Skin epidermis (tissue), 12 donors: ENCODE data around the gene TAOK2.
A peak's percentile ranks its signal among the peaks of the same experiment; 100 is the strongest.
"Not testable (repeated sequence)": the region's sequence is repeated elsewhere in the genome, so short reads cannot be mapped to it uniquely, and the experiment has no call there.

Experiments
- H3K27ac ChIP-seq, 21 experiments: fragments of 200-600 bp; sonication (generic) in 11 of 21; one replicate each; pipeline ENCODE4 v1.5.0; 2020; ENCODE audit warnings: mild to moderate bottlenecking in 3 of 21, inconsistent platforms in 2 of 21, moderate library complexity in 2 of 21
- H3K4me3 ChIP-seq, 7 experiments: fragments of 200-600 bp; sonication (generic) in 2 of 7; one replicate each; pipeline ENCODE4 v1.5.0; 2020; ENCODE audit warnings: inconsistent platforms in 2 of 7, mild to moderate bottlenecking in 2 of 7, moderate library complexity in 1 of 7

Gene TAOK2

DNA sequence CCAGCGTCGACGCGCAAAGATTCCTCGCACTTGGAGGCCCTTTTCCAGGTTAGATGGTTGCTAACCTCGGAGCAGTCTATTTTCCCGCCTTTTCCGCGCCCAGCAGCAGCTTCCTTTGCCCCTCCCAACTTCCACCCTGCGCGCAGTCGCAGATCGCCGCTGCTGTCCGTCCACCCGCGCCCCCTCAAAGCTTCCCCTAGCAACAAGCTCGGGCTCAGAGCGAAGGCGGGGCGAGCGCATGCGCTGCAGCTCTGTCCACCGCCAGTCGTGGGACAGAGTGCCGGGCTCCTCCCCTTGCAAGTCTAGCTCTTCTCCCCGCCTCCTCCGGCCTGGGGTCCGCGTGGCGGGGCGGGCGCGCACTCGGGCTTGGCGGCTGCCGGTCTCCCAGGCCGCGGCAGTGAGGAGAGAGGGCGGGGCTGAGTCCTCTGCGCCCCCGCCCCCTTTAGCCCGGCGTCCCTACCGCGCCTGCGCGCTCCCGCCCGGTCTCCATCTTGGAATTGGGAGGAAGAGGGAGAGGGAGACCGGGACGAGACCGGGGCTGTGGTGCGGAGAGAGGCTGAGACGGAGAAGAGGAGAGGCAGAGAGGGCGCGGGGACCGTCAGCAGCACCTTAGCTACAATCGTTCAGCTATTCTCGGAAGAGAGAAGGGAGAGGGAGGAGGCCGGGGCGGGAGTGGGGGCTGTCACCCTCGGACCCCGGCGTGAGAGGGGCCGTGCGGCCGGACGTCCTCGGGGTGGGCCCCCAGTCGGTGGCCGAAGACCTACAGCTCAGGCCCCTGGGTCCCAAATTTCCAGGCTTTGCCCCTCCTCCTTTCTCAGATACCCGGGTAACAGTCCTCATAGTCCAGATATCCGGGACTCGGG is at the start of gene TAOK2:
TAOK2 (plus strand) TSS at position 485 of the 863 bp plus-strand sequence. CDS start 3,905 bp downstream, outside the sequence.
- Histone ChIP-seq H3K27ac (peak within 1 kb of the TSS; percentile 15 to 98 (median 93)), H3K4me3 (peak within 1 kb of the TSS; percentile 62 to 95 (median 83))

DNA sequence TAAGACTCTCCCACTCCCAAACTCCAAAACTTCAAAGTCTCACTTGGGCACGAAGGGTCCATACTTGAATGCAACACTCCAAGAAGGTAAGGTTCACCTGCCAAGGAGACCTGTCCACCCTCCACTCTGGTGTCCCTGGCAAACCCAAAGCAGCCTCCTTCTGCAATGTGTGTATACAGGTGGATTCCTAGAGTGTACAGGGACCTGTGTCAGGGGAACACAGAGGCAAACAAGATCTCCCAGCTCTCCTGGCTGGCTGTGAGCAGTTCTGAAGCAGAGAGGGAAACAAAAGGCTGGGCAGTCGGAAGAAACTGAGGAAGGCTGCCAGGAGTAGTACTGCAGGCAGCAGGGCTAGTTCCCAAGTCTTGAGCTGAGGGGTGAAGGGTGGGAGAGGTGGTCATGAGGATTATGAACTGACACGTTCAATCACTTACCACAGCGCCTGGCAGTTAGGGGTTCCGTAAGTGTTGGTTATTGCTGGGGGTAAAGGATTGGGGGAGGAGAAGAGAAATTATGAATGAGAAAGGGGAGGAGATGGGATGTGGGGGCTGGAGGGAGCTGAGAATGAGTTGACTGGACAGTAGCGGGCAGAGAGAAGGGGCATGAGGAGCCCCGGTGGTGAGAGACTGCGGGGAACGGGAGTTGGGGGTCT is 48.4 kb upstream of the TAOK2 start:
- peak overlapping the region; percentile 83 to 100 (median 97) for H3K4me3 ChIP-seq
- H3K27ac ChIP-seq: peak overlapping the region; percentile 4 to 93 (median 86)

DNA sequence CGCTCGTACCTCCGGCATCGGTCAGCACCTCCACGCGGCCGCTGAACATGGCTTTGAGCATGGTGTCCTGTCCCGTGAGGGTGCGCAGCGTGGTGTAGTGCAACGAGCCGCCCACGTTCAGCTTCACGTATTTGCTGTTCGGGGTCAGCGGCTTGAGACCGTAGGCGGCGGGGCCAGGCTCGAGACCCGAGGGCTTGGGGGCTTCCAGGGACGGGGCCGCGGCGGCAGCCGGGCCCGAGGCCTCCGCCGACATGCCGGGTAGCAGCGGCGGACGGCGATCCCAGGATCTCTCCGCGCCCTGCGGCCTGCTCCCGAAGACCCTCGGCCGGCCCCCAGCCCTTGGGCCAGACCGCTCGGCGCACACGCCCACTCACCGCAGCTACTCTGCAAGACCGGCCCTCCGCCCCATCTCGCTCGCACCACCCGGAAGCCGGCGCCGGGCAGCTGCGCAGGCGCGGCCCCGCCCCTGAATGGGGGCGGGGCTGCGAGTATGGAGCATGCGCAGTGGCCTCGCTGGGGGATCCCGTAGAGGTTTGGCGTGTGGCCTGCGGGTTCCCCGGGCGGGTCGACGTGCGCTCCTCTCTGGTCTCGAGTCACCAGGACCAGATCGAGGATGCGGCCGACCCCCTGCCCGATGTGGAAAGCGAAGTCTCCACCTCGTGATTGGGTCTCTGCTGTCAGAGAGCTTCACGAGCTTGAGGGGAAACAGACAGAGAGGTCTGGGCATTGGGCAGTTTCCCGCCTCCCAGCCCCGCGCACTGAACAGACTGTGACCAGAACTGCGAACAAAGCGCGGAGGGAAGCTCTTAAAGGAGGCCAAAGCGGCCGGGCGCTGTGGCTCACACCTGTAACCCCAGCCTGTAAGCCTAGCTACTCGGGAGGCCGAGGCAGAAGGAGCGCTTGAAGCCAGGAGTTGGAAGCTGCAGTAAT is 47.6 kb upstream of the TAOK2 start, which contains the start of gene KCTD13:
KCTD13 (minus strand) TSS at position 446 of the 930 bp plus-strand sequence; CDS start at position 253, 193 bp downstream.
- H3K4me3 ChIP-seq: peak within 1 kb of the TSS; percentile 83 to 100 (median 97)
- H3K27ac ChIP-seq: peak within 1 kb of the TSS; percentile 9 to 93 (median 86)

DNA sequence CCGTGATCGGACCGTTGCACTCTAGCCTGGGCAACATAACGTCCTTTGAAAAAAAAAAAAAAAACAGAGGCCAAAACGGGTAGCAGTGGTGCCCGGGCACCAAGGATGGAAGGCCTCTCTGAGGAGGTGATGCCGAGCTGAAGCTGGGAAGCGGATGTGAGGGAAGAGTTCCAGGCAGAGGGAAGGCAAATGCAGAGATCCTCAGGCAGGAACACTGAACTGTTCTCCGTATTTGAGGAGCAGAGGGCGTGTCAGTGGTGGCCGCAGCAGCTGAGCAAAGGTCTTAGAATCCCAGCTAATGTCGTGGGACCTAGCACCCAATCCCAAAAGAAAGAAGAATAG is 47.0 kb upstream of the TAOK2 start:
- Histone ChIP-seq H3K27ac (peak overlapping the region in 20 of 21 experiments; percentile 63 to 93 (median 86)), H3K4me3 (peak overlapping the region; percentile 83 to 100 (median 97))

DNA sequence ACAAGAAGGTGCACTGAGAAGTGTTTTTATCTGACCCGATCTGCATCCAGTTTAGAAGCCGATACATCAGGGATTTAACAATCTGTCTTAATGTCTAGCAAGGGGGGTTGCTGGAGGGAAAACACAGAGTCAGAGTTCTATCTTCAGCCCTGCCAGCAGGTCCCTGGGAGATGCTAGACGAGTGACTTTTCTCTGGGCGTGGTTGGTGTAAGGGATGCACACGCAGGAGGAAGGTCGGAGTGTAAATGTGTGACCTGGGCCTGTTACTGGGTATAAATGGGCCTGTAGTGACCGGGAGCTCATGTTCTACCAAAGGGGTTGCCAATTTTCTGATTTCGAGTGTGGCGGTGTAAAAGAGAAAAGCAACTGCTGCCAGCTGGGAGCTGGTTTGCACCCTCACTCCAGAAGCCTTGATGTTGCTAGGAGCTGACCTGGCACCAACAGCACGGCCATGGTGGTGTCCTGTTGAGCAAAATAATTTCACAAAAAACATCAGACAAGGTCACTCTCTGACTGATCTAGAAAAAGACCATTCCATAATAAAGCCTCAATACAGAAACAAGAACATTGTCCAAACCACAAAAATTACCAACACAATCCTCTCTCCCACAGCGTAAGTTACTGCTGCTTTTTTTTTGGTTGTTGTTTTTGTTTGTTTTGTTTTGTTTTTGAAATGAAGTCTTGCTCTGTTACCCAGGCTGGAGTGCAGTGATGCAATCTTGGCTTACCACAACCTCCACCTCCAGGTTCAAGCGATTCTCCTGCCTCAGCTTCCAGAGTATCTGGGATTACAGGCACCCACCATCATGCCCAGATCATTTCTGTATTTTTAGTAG is 46.4 kb upstream of the TAOK2 start:
- Histone ChIP-seq H3K4me3 (peak overlapping the region in 3 of 7 experiments; percentile 97 to 99 (median 98)), H3K27ac (peak overlapping the region in 13 of 21 experiments; percentile 63 to 92 (median 86))

DNA sequence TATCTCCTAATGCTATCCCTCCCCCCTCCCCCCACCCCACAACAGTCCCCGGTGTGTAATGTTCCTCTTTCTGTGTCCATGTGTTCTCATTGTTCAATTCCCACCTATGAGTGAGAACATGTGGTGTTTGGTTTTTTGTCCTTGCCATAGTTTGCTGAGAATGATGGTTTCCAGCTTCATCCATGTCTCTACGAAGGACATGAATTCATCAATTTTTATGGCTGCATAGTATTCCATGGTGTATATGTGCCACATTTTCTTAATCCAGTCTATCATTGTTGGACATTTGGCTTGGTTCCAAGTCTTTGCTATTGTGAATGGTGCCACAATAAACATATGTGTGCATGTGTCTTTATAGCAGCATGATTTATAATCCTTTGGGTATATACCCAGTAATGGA is 41.9 kb upstream of the TAOK2 start:
- H3K27ac ChIP-seq, H3K4me3 ChIP-seq: not testable (repeated sequence)

DNA sequence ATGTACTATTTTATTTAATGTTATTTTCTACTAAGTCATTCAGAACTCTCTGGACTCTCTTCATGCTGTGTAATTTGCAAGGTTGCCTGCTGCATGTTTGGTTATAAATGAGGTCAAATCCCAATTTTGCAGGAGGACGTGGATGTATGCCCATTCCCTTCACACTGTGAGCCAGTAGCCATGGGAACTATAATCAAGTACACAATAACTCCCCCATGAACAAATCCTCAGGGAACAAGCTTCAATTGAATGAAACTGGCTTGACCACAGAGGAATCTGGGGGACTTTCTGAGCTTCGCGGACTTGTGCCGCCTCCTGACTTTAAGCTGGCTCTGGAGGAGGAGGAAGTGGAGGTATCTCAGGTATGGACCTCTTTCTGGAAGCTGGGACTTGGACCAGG is 33.0 kb upstream of the TAOK2 start:
- no peak overlapping the region for H3K27ac ChIP-seq
- no peak overlapping the region for H3K4me3 ChIP-seq

DNA sequence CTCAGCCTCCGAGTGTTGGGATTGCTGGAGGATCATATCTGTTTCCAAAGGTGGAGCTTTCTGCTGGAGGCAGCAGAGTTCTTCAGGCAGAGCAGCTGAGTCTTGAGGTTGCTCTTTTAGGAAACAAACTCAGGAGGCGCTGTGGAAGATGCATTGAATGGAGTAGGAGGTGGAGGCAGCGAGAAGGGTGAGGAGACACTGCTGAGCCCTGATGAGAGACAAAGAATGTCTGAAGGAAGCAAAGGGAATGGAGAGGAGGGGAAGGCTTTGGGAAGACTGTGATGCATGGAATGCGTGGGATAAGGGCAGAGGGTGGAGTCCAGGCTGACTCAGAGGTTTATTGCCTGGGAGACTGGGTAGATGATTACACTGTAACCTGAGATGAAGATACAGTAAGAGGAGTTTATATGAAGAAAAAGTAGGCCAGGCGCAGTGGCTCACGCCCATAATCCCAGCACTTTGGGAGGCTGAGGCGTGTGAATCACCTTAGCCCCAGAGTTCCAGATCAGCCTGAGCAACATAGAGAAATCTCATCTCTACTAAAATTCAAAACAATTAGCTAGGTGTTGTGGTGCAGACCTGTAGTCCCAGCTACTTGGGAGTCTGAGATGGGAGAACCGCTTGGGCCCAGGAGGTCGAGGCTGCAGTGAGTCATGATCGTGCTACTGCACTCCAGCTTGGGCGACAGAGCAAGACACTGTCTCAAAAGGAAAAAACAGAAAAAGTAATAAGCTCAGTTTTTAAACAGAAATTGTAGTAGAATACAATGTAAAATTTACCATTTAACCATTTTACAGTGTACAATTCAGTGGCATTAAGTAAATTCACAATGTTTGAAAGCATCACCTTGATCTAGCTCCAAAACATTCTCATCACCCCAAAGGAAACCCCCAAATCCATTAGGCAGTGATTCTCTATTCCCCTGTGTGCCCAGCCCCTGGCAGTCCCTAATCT is 29.5 kb upstream of the TAOK2 start:
- Histone ChIP-seq H3K4me3 (no peak overlapping the region), H3K27ac (peak overlapping the region in 20 of 21 experiments; percentile 18 to 83 (median 66))

DNA sequence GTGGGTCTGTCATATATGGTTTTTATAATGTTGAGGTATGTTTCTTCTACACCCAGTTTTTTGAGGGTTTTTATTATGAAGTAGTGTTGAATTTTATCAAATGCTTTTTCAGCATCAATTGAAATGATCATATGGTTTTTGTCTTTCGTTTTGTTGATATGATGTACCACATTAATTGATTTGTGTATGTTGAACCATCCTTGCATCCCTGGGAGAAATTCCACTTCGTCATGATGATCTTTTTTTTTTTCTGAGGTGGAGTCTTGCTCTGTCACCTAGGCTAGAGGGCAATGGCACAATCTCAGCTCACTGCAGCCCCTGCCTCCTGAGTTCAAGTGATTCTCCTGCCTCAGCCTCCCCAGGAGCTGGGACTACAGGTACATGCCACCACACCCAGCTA is 25.8 kb upstream of the TAOK2 start:
- no peak overlapping the region for H3K27ac ChIP-seq
- H3K4me3 ChIP-seq: no peak overlapping the region

DNA sequence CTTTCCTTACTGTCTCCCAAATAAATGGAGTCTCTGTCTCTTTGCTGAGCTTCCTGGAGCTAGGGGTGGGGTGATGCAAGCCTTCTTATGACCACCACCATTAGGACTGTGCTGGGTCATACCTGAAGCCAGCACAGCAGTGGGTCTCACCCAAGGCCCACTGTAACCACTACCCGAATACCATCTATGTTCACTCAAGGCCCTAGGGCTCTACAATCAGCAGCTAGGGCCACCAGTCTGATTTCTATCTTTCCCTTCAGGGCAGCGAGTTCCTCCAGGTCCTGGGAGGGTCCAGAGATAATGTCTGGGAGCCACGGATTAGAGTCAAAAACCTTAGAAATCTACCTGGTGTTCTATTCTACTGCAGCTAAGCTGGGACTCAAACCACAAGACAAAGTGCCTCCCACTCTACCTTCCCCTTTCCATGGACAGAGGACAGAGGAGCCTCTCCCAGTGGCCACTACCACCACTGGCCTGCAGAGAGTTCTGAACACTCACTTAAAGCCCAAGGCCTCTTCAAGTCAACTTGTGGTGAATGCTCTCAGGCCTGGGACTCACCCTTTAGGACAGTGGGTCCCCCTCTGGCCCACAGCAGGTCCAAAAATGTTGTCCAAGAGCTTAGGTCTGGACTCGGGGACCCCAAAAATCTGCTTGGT is 22.7 kb upstream of the TAOK2 start:
- Histone ChIP-seq H3K27ac (no peak overlapping the region), H3K4me3 (no peak overlapping the region)

DNA sequence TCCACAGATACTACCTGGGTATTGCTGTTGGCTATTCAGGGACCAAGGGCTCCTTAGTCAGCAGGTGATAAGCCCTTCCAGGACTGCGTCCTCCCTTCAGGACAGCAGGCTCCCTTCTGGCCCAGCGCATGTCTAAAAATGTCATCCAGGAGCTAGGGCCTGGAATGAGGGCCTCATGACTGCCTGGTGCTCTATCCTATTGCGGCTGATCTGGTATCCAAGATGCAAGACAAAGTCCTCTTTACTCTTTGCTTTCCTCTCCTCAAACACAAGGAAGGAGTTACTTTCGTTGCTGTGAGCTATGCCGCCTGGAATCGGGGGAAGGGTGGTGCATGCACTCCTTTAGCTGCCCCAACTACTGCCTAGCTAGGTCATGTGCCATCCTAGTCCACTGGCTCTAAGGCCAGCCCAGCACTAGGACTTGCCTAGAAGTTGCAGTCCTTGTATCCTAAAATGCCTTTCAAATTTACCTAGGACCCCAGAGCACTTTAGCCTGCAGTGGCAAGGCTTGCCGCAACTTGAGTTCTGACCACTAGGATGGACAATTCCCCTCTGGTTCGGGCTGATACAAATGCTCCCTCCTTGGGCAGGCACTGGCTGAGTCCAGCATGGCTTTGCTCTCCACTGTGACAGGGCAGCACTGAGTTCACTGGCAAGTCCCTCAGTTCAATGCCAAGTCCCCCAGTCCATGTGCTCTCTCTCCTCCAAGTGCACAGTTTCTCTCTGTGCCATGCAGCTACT is 21.9 kb upstream of the TAOK2 start:
- Histone ChIP-seq H3K4me3 (no peak overlapping the region), H3K27ac (no peak overlapping the region)

DNA sequence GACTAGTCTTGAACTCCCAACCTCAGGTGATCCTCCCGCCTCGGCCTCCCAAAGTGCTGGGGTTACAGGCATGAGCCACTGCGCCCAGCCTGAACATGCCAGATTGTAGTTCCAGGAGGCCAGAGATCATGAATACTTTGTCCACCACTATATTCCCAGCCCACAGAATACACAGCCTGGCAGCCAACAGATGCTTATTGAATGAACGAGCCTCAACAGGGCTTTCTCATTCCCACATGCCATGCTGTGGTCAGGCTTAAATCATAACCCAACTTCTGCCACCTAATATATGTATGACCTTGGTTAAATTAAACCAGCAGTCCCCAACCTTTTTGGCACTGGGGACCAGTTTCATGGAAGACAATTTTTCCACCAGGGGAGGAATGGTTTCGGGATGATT is 14.9 kb upstream of the TAOK2 start:
- Histone ChIP-seq H3K27ac (no peak overlapping the region), H3K4me3 (no peak overlapping the region)

DNA sequence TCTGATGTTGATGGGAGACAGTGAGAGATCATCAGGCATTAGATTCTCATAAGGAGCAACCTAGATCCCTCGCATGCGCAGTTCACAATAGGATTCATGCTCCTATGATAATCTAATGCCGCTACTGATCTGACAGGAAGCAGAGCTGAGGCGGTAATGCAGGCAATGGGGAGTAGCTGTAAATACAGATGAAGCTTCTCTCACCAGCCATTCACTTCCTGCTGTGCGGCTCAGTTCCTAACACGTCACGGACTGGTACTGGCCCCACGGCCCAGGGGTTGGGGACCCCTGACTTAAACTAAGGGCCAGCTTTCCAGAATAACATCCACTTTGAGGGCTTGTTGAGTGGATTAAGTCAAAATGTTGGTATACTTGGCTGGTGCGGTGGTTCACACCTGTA is 14.4 kb upstream of the TAOK2 start:
- Histone ChIP-seq H3K27ac (no peak overlapping the region), H3K4me3 (no peak overlapping the region)

DNA sequence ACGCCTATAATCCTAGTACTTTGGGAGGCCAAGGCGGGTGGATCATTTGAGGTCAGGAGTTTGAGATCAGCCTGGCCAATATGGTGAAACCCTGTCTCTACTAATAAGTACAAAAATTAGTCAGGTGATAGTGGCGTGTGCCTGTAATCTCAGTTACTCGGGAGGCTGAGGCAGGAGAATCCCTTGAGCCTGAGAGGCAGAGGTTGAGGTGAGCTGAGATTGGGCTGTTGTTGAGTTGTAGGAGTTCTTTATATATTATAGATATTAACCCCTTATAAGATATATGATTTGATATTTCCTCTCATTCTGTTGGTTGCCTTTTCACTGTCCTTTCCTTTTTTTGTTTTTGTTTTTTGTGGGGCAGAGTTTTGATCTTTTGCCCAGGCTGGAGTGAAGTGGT is 13.8 kb upstream of the TAOK2 start:
- H3K4me3 ChIP-seq, H3K27ac ChIP-seq: not testable (repeated sequence)

DNA sequence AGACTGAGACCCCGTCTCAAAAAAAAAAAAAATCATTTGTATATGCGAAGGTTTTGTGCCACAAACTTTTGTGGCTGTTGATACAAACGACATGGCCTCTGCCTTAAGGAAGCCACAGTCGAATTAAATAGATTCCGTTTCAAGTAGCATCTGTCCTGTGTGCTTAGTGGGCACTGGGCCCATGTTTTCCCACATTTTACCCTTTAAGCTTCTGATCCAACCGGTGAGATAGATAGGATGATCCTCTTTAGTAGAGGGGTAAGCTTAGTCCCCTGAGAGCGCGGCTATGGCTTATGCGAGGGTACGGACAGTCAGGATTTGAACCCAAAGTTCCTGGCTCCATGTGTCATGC is 12.6 kb upstream of the TAOK2 start:
- H3K4me3 ChIP-seq: peak overlapping the region; percentile 53 to 85 (median 69)
- peak overlapping the region in 20 of 21 experiments; percentile 82 to 96 (median 94) for H3K27ac ChIP-seq

DNA sequence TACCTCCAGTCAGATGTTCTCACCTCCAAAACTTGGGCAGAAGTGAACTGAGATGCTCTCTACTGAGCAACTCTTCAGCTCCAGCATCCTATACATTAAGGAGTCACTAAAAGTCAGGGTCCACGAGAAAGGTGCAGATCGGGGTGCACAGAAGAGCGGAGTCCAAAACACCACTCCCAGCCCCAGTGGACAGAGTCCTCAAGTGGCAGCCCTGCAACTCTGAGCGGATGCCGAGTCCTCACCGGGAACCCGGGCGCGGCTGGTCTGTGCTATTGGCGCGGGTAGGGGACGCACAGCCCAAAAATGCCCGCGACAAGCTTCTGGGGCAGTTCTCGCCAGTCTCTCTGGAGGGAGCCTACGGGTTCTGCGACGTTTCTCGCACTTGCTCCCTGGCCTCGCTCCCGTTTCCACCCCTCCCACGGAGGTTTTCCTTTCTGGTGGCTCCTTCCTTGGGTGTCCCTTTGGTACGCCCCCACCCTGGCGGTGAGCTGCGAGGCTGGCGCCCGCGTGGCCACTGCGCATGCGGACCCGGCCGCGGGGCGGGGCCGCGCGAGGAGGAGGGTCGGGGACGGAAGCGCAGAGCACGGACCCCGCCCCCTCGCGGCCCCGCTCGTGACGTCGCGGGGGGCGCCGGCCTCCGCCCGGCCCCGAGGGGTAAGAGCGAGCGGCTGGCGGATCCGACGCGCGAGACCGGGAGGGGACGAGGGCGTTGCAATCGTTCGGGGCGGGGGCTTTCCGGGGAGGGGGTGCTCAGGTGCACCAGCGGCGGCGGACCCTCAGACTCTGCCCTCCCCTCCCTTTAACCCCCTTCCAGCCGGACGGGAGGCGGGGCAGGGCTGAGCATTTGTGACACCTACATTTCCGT is 12.0 kb upstream of the TAOK2 start, which contains the start of gene TMEM219:
TMEM219 (plus strand) TSS at position 601 of the 865 bp plus-strand sequence. CDS start 1,065 bp downstream, outside the sequence.
- Histone ChIP-seq H3K4me3 (peak within 1 kb of the TSS; percentile 53 to 85 (median 69)), H3K27ac (peak within 1 kb of the TSS; percentile 82 to 96 (median 94))
